Stimulated activated CD4-positive, alpha-beta T cell treated with anti-CD3 and anti-CD28 coated beads, Interleukin-2, amount 100 ng/mL, for 48 hours (primary cell): ENCODE data around the gene SLC2A1.

ENCODE experiments used
- DNase-seq, 2 donors: peaks; one replicate each; pipeline ENCODE4 v3.0.0-alpha.2; 2020

Gene SLC2A1

DNA sequence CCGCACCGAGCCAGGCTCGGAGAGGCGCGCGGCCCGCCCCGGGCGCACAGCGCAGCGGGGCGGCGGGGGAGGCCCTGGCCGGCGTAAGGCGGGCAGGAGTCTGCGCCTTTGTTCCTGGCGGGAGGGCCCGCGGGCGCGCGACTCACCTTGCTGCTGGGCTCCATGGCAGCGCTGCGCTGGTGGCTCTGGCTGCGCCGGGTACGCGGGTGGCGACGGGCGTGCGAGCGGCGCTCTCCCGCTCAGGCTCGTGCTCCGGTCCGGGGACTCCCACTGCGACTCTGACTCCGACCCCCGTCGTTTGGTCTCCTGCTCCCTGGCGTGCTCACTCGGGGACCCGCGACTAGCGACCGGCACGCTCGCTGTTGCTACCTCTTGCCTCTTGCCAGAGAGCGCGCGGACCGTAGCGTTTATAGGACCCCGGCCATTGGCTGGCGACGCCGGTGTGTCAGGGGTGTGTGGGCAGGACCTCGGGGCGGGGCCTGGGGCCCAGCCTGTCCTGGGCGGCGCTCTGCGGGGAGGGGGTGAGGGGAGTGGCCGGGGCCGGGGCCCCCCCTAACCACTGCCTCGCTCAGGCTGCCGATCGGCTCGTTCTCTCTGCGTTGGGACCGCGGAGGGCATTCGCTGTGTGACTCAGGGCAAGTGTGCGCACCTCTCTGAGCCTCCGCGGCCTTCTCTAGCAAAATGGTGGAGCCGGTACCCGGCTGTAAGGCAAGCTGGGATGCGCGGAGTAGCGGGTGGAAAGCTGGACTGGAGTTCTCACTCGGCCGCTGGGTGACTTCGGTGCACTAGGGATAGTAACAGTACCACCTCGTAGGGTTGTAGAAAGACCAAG is at the start of gene SLC2A1:
SLC2A1 (minus strand) TSS at position 381 of the 832 bp plus-strand sequence; CDS start at position 164, 217 bp downstream.
- DNase-seq: peak; percentile 89 to 92

DNA sequence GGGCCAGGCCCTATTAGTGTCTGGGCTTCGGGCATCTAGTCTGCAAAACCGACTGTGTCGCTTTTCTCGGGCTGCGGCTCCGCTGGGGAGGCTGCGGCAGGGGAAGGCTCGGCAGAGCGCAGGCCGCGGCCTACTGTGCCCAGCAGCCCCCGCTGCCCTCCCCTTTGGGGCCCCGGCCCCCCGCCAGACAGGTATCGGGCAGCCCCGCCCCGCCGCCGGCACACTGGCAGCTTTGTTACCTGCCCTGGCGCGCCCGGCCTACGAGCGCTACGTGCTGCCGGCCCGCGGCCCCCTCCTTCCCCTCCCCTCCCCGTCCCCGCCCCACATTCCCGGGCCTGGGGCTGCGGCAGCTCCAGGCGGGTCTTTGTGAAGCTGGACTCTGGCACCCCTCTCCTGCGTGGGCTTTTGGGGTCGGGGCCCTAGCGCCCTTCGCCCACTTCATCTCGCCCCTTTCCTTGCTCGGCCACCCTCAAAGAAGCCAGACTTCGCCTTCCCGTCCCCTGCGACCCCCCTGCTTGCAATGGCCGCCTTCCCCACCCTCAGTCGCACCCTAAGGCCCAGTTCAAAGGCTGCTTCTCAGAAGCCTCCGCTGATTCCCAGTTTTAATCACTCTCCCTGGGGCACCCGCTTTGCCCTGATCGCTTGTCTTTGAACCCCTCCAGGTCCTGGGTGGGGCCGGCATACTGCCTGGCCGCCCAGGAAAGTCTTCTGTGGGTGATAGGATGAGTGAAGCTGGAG is 48.9 kb upstream of the SLC2A1 start:
- no peak for DNase-seq

DNA sequence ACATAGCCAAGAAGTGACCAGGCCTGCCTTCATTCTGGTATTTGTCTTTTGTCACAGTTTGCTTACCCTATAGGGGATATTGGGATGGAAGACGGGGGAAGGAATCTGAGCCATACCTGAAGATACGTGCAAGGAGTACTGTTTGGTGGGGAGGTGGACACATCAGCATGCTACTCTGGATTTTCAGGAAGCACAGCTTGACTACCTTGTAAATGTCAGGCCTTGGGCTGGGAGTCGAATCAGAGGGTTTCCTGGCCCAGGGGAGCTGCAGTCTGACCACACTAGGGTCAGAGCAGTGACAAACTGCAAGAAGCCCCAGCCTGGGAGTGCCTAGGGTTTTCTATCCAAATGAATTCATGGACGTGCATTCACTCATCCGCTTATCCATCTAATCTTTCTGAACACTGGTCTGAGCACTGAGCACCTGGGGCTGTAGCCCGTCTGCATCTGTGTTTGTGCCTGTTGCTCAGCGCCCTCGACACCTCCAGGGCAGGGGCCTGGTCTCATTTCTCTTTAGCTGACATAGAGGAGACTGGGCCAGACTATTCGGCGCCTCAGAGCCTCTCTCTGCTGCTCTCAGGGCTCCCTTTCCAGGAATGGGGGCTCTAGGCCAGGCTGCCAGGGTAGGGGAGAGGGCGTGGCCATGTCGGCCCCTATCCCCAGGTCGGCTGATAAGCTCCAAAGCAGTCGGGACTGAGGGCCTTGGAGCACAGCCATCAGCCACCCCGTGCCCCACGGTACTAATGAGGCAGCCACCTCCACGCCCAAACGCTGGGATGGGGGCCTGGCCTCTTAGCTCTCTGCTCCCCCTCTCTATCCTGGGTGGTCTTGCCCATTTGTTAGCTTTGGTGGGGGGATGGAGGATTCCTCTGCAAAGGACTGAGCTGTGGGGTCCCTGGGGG is 47.0 kb upstream of the SLC2A1 start:
- no peak for DNase-seq

DNA sequence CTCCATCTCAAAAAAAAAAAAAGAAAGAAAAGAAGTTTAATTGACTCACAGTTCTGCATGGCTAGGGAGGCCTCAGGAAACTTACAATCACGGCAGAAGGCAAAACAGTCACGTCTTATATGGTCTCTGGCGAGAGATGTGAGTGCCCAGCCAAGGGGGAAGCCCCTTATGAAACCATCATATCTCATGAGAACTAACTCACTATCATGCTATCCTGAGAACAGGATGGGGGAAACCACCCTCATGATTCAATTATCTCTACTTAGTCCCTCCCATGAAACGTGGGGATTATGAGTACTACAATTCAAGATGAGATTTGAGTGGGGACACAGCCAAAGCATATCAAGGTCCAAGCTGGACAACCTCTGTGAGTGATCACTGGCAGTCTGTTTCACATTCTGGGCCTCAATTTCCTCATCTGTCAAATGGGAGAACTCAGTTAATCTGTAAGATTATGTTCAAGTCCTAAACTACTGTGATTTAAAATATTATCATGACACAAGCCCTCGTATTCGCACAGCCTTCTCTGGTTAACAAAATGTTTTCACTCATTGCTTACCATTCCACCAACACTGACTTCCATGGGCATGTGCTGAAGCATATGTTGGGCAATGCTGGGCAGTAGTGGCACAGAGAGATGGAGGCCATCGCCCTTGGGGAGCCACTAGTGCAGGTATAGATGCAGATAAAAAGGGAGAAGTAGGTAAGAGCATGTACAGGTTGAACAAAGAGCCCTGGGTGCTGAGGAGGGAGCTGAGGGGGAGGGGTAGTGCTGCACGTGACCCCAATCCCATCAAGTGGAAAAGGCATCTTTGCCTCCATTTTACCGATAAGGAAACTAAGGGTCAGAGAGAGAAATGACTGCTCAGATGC is 46.2 kb upstream of the SLC2A1 start:
- no peak for DNase-seq

DNA sequence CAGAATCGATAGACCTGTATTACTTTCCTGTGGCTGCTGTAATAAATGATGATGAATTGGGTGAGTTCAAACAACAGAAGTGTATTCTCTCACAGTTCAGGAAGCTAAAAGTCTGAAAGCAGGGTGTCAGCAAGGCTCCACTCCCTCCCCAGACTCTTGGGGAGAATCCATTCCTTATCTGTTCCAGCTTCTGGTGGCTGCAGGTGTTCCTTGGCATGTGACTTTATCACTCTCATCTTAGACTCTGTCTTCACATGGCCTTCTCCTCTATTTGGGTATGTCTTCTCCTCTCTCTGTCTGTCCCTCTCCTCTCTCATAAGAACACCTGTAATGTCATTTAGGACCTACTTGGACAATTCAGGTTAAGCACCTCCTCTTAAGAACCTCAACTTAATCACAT is 44.1 kb upstream of the SLC2A1 start:
- DNase-seq: no peak

DNA sequence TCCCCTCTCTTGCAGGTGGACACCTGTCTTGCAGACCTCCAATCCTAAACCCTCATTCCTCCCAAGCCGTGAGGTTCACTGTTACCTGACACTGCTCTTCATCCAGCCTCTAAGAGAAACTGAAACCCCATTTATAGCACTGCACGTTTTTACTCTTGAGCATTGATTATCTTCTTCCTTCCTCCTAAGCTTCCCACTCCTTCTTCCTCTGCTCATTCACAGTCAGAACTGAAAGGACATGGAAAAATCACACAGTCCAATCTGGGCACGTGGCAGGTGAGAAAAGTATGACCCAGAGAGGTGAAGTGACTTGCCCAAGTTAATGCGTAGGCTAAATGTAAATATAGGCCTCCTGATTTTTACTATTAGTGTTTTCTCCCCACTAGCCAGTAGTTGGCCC is 43.4 kb upstream of the SLC2A1 start:
- no peak for DNase-seq

DNA sequence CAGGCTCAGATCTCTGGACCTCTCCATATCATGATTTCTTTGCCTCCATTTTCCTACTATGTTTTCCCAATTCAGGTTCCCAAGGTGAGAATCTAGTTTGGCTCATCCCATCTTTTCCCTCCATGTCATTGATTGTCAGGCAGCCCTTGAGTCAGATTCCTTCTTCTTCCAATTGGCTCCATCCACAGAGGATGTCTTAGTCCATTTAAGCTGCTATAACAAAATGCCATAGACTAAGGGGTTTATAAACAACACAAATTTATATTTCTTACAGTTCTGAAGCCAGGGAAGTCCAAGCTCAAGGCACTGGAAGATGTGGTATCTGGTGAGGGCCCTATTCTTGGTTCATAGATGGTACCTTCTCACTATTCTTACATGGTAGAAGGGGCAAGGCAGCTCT is 42.8 kb upstream of the SLC2A1 start:
- DNase-seq: no peak

DNA sequence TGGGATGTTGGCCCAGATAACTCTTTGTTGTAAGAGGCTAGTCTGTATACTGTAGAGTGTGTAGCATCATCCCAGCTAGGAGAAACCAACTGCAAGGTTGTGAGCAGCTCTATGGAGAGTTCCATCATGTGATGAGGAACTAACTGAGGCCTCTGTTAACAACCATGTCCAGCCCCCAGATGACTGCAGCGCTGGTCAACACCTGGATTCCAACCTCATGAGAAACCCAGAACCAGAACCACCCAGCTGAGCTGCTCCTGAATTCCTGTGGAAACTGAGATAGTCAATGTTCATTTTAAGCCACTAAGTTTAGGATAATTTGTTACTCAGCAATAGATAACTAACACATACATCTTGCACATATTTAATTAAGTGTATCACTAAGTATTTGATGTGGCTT is 41.6 kb upstream of the SLC2A1 start:
- no peak for DNase-seq

DNA sequence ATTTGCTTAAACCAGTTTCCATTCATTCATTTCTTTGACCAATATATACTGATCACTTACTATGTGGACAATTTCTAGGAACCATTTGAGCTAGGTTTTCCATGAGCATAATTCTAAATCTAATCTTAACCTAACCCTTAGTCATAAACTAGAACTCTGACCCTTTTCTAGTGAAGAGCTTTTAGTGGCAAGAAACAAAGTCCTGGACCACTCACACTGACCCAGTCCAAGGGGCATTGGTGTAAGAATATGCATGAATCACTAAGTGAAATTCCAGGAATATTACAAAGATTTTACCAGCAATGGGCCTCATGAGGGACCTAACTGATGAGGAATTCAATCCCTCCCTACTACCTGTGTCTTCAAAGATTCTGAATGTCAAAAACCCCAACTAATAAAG is 40.6 kb upstream of the SLC2A1 start:
- no peak for DNase-seq

DNA sequence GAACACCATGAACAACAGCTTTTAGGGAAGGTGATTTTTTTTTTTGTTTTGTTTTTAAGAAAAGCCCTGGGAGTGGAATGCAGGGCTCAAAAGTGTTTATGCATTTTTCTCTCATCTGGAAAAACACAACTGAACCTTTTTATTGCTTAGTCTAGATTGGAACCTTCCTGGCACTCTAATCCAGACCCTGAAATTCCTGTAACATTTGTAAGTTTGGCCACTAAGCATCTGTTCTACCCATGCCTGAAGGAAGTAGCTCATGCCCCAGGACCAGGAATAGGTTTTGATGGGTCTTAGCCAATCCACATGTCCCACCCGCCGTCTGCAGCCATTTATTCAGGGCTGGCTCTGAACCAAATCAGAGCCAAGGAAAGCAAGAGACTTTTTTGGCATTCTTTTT is 39.7 kb upstream of the SLC2A1 start:
- no peak for DNase-seq

DNA sequence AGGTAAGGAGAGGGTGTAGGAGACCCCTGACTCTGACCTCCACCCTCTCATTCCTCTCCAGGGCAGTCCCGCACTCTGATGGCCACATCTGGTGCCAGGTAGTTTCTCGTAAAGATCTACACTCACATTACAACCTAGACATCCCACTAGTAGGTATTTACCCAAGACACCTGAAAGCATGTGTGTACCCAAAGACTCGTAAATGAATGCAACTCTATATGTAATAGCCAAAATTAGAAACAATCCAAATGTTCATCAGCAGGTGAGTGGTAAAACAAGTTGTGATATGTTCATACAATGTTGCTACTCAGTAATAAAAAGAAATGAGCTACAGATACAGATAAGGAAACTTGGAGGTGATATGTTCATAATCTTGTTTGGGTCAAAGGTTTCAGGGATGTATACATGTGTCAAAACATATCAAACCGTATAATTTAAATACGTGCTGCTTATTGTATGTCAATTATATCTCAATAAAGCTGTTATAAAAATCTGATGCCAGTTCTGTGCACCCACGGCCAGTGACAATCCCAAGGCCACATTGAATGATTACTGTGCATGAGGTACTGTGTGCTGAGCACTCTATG is 37.8 kb upstream of the SLC2A1 start:
- no peak for DNase-seq

DNA sequence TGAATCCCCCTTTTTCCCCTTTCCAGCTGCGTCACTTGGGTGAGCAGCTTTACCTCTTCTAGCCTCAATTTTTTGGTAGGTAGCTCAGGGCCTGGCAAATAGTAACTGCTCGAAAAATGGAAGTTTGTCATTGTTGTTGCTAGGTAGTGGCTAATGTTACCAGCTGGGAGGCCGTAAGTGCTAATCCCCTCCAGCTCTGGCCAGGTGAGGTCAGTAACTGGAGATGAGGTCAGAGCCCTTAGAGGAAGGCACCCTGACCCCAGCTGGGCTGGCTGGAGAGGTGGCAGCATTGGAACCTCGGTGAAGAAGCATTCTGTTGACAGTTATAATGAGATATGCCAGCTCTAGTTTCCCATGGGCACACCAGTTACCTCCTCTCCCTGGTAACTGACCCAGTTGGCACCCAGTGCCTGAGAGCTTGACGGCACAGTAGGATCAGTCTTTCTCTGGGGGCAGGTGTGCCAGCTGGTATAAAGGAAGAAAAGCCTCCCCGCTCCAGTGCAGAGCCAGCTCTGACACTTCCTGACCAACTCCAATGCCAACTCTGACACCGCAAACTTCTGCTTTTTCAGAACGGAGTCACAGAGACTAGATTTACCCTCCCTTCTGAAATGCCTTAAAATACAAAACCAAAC is 35.0 kb upstream of the SLC2A1 start:
- no peak for DNase-seq

DNA sequence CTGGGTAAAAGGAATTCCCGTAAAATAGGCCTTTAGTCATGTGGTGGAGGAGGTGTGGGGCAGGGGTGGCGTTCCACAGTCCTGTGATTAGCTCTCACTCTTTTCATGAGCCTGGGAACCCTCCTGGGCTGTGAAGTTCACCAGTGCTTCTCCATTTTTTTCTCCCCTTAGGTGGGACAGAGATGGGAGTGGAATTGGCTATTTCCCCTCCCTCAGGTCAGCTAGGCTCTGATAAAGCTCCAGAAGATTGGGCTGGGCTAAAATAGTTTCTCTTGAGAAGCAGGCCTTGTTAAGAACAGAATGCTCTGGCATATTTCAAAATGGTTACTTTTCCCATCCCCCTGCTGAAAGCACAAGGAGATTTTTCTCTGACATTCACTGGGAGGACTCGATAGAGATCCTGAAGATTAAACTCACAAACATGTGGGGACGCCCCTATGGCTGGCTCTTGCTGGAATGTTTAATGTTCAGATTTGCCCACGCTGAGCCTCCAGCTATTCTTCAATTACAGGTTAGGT is 33.4 kb upstream of the SLC2A1 start:
- no peak for DNase-seq

DNA sequence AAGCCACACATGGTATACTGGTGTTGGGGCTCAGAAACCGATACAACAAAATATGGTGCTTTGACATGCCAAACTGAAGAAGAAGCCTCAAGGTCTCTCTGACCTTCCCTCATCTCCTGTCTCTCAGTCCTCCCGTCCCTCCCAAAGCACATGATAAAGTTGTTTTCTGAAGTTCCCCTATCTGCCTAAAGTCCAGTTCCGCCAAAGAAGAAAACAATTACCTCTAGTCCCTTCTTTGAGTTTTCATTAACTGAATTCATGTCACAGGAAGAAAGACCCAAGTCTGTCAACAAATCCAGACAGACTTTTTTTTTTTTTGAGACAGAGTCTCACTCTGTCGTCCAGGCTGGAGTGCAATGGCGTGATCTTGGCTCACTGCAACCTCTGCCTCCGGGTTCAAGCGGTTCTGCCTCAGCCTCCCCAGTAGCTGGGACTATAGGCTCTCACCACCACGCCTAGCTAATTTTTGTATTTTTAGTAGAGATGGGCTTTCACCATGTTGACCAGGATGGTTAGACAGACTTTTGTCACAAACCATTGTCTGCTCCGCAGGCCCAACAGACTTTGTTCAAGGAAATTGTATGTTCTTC is 32.2 kb upstream of the SLC2A1 start:
- DNase-seq: no peak

DNA sequence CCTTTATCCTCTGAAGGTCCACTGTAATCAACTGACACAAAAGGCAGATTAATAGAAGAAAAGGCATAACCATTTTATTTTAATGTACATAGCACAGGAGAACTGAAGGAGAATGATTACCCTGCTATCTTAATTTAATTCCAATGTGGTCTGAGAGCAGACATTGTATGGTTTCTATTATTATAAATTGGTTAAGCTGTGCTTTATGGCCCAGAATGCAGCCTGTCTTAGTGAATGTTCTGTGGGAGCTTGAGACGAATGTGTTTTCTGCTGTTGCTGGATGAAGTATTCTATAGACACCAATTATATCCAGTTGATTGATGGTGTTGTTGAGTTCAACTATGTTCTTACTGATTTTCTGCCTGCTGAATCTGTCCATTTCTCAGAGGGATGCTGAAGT is 25.0 kb upstream of the SLC2A1 start:
- no peak for DNase-seq

DNA sequence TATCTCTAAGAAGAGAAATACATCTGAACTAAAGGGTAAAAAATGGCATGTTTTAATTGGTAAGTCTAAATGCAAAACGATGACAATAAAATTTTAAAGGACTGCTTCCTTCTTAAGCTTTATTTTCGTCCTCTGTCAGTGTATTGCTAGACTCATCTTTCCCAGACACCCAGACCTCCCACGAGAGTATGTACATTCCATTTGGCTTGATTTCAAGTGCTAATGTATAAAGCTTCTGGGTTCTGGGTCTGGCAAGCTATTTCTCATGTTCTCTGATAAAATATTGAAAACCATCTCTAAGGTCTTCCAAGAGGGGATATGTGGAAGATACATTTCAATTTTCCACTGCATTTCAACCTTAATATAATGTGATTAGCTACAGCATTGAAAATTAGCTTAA is 24.6 kb upstream of the SLC2A1 start:
- DNase-seq: no peak

DNA sequence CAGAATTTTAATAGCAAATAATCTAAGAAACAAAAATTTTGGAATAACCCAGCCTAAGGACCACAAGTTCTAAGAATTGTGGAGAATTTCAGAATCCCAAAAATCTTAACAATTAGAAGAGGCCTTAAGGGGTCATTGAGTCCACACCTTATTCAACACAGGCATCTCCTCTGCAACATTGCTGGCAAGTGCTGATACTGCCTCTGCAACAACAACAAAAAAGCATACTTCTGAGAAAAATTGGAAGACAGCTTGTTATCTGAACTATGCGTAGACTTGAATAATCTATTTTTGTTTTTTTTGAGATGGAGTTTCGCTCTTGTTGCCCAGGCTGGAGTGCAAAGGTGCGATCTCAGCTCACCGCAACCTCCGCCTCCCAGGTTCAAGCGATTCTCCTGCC is 24.0 kb upstream of the SLC2A1 start:
- no peak for DNase-seq

DNA sequence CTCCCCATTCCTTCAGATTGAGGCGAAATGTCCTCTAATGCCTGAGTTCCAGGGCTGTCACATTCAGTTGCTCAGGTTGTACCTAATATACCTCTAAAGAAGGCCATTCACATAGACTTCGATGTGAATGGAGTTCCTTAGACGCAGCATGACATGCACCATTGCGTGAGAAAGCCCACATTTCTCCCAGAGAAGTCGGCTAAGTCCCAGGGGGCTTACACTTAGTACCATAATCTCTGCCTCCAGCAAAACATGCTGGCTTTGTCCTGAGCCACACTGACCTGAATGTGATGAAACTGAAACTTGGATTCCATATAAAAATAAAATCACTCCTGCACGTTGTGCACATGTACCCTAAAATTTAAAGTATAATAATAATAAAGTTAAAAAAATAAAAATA is 23.2 kb upstream of the SLC2A1 start:
- DNase-seq: no peak

DNA sequence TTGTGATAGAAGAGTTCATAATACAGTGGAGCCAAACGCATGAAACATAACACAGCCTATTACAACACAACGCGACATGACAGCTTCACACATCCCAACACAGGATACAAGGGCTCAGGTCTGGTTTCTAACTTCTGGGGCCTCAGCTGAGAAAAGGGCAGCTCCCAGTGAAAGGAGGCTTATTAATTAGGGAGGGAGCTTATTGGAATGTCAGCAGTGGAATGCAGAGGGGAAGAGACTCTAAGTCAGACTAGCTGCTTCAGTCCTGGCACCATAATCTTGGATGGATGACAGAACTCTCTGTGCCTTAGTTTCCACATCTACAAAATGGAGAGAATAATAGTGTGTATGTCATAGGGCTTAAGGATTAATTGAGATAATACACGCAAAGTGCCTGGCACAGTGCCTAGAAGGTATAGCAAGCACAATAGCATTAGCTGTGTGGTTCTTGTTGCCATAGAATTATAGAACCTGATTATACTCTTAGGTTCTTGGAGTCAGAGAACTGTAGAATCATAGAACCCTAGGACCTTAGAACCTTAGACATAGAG is 22.7 kb upstream of the SLC2A1 start:
- DNase-seq: no peak
